HepG2 (cell line): ENCODE measurements around the gene PRKAR2B. TPM values are rescaled to one million over a fixed set of nuclear protein-coding genes. Genes with fewer than 3 reads are reported as not detected.

Experiments
- BHLHE40 ChIP-seq: IDR thresholded peaks from 2 replicates; pipeline ENCODE4 v1.6.1; 2011; ENCODE audit warnings: low read length, improper control_type of control experiment
- CBX1 ChIP-seq: IDR thresholded peaks from one replicate; pipeline ENCODE4 v1.6.1; 2016; ENCODE audit warnings: antibody characterized with exemption, low read depth
- FOXO1 ChIP-seq: sonication (generic); formaldehyde crosslinking; IDR thresholded peaks from 2 replicates; pipeline ENCODE4 v1.4.0; 2020; ENCODE audit warnings: missing genetic modification reagents
- GATAD1 ChIP-seq: IDR thresholded peaks from 2 replicates; pipeline ENCODE4 v1.6.1; 2016; ENCODE audit warnings: missing genetic modification reagents, missing compliant biosample characterization
- HDAC6 ChIP-seq: fragments of 200-600 bp; sonication (generic); IDR thresholded peaks from 2 replicates; pipeline ENCODE4 v1.7.0; 2017; ENCODE audit warnings: mild to moderate bottlenecking, antibody characterized with exemption, low read length, low read depth
- HIVEP1 ChIP-seq: sonication (generic); formaldehyde crosslinking; IDR thresholded peaks from 2 replicates; pipeline ENCODE4 v1.4.0; 2020; ENCODE audit warnings: mild to moderate bottlenecking, missing genetic modification reagents
- HOXA3 ChIP-seq: sonication (generic); formaldehyde crosslinking; IDR thresholded peaks from 2 replicates; pipeline ENCODE4 v1.5.0; 2020; ENCODE audit warnings: missing genetic modification reagents
- PAXIP1 ChIP-seq: sonication (generic); formaldehyde crosslinking; conservative IDR thresholded peaks from 2 replicates; pipeline ENCODE4 v1.4.0; 2020; ENCODE audit warnings: mild to moderate bottlenecking, missing genetic modification reagents, moderate library complexity
- POLR2G ChIP-seq: fragments of 200-400 bp; formaldehyde crosslinking; IDR thresholded peaks from 2 replicates; pipeline ENCODE4 v1.6.1; 2018; ENCODE audit warnings: mild to moderate bottlenecking, low read depth, low read length, moderate library complexity
- RNF2 ChIP-seq: fragments of 450-650 bp; conservative IDR thresholded peaks from 2 replicates; pipeline ENCODE4 v1.6.1; 2016; ENCODE audit warnings: low read depth
- SMAD9 ChIP-seq: sonication (generic); formaldehyde crosslinking; IDR thresholded peaks from 2 replicates; pipeline ENCODE4 v1.5.1; 2020; ENCODE audit warnings: mild to moderate bottlenecking, missing genetic modification reagents
- SNAPC4 ChIP-seq: sonication (generic); formaldehyde crosslinking; IDR thresholded peaks from 2 replicates; pipeline ENCODE4 v1.4.0; 2020; ENCODE audit warnings: mild to moderate bottlenecking, missing genetic modification reagents
- STAT6 ChIP-seq: sonication (generic); formaldehyde crosslinking; IDR thresholded peaks from 2 replicates; pipeline ENCODE4 v1.4.0; 2020; ENCODE audit warnings: missing genetic modification reagents, mild to moderate bottlenecking, borderline replicate concordance
- SUZ12 ChIP-seq: fragments of 150-350 bp; IDR thresholded peaks from 2 replicates; pipeline ENCODE4 v1.6.1; 2014; ENCODE audit warnings: low read depth, low read length
- ZBTB34 ChIP-seq: sonication (generic); formaldehyde crosslinking; IDR thresholded peaks from 2 replicates; pipeline ENCODE4 v1.8.0; 2022; ENCODE audit warnings: mild to moderate bottlenecking, missing genetic modification reagents
- ZFP1 ChIP-seq: IDR thresholded peaks from 2 replicates; pipeline ENCODE4 v1.6.1; 2016
- ZNF33B ChIP-seq: sonication (generic); formaldehyde crosslinking; IDR thresholded peaks from 2 replicates; pipeline ENCODE4 v1.5.1; 2020; ENCODE audit warnings: mild to moderate bottlenecking, missing genetic modification reagents
- polyA plus RNA-seq, 8 experiments: library from polyadenylated mRNA; depleted of rRNA in 3 of 8; stranded (reverse) in 7 of 8; unstranded in 1 of 8; fragments of >200 nt; fragmentation: Illumina TruSeq in 4 of 8; extraction: Trizol in 4 of 8; gene quantifications; 2 replicates each; pipeline versions ENCODE4 v1.2.1 to v1.2.3, GENCODE V29; 2011 to 2016; ENCODE audit warnings: low read depth in 4 of 8, missing spikeins in 1 of 8, mixed read lengths in 1 of 8; ENCODE audit not compliant: insufficient read depth in 1 of 8
- total RNA-seq, 5 experiments: library from RNA; depleted of rRNA; stranded (reverse); fragments of >200 nt; fragmentation: Illumina TruSeq; extraction: Trizol; gene quantifications; 2 replicates each; pipeline ENCODE4 v1.2.3, GENCODE V29; 2016; ENCODE audit warnings: low read depth in 1 of 5

PRKAR2B gene
- total and polyA plus RNA-seq, 2 of the 13 experiments (the other 11 are each of a cell fraction or from before 2014, with no cell fraction given): not detected

- TF ChIP-seq STAT6 (CRISPR knock-in tag) (0 out of 2 replicates have a peak, but pooled peaks have one; percentile 36), BHLHE40 (peak; percentile 70), HDAC6 (no peak), POLR2G (peak; percentile 18; the same call in 1 of the 2 replicates), CBX1 (no peak), PAXIP1 (CRISPR knock-in tag) (0 out of 2 replicates have a peak, but pooled peaks have one; percentile 13), FOXO1 (peak; percentile 91), SUZ12 (peak; percentile 84), HOXA3 (CRISPR knock-in tag) (peak; percentile 26), HIVEP1 (CRISPR knock-in tag) (peak; percentile 49; the same call in 1 of the 2 replicates), SNAPC4 (no peak), ZBTB34 (CRISPR knock-in tag) (no peak), GATAD1 (CRISPR knock-in tag) (peak; percentile 80), RNF2 (no peak), ZNF33B (CRISPR knock-in tag) (no peak), ZFP1 (CRISPR knock-in tag) (0 out of 2 replicates have a peak, but pooled peaks have one; percentile 17), SMAD9 (no peak)
Measured at GRCh38 chr7:107168233-107169119, 124.0 kb downstream of the PRKAR2B start, which contains the start of gene HBP1 (continued).
